Ramos (cell line): ENCODE results near the gene INSR.
"Not testable (repeated sequence)": the region's sequence is repeated elsewhere in the genome, so short reads cannot be mapped to it uniquely, and the experiment has no call there.

Source experiments
- in situ Hi-C: fragments of 300-500 bp; cut with MboI; formaldehyde crosslinking; loops from one replicate; pipeline ENCODE4 v1.14.3; 2022; ENCODE audit warnings: low sequenced_read_pairs; ENCODE audit not compliant: unreplicated experiment

Gene INSR

DNA sequence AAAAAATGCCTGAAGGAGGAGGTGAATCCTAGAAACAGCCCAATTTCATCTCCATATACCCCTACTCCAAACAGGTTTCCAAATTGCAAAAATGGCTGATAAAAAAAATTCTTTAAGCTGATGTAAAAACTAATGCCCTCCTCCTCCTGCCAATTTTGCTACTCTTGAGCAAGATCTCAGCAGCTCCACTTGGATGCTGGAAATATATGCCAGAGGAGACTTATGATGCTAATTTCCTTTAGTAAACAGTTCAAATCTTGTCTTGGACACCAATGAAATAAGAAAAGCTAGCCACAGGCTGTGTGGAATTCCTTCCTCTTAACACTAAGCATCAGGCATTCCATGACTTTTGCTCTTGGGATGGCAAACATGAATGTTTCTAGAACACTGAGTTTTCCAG lies 67.5 kb downstream of the INSR start:
- in situ Hi-C loops = no loop called here

DNA sequence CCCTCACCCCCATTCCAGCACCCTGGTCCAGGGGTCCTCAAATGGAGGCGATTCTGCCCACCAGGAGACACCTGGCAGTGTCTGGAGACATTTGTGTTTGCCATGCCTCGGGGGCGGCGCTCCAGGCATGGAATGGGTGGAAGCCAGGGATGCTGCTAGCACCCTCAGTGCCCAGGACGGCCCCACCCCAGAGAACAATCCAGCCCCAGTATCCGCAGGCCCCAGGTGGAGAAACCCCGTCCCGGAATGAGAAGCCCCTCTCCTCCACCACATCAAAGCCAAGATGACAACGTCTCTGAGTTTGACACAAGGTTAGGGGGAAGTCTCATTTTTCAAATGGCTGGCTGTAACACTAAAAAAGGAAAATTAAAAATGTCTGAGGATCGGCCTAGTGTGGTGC lies 68.5 kb downstream of the INSR start:
- in situ Hi-C loops = no loop called here

DNA sequence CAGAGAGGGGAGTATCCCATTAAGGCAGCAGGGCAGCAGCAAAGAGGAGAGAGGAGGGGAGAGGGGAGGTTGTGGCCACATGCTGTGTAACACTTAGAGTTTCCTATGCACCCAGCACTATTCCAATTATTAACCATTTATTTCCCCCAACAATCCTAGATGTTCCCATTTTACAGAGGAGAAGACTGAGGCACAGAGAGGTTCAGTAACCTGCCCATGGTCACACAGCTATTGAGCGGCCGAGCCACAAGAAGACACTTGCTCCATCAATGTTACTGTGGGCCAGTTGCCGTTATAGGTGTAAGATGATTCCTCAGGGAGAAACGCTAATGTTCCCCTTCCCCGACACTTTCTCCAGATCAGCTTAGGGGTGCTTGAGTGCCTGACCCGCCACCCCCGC lies 69.2 kb downstream of the INSR start:
- in situ Hi-C loops = no loop called here

DNA sequence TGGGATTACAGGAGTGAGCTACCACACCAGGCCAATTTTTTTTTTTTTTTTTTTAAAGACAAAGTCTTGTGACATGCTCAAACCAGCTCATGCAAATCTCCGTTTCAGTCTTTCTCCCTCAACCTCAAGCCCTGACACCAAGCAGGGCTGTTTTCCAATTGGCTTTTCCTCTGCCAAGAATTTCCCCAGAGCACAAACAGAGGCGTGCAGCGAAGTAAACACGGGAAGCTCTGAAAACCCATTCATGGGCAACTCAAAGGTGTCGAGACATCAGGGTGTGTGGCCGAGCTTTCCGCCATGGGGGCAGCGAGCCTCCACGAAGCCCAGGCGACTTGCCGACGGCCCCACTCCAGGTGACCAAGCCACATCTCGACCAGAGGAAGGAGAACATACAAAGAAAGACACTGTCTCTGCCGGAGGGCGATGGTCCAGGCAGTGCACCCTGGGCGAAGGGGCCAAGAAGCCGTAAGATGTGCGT lies 70.0 kb downstream of the INSR start:
- in situ Hi-C loops = no loop called here

DNA sequence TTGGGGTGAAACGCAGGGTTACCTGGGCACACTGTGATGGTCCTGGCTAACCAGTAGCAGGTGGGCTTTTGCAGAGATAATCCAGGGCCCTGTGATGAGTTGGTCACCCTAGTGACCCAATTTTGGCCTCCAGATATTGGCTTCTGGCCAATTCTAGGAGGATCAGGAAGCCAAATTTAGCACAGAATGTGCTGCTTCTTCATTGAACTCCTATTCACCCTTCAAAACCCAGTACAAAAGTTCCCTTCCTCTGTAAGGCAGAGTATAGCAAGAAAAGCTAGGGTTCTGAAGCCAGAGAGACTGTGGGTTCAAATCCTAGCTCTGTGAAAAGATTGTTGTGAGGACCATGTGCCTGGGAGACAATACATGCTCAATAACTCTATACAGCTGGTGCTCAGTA lies 70.8 kb downstream of the INSR start:
- in situ Hi-C loops = no loop called here

DNA sequence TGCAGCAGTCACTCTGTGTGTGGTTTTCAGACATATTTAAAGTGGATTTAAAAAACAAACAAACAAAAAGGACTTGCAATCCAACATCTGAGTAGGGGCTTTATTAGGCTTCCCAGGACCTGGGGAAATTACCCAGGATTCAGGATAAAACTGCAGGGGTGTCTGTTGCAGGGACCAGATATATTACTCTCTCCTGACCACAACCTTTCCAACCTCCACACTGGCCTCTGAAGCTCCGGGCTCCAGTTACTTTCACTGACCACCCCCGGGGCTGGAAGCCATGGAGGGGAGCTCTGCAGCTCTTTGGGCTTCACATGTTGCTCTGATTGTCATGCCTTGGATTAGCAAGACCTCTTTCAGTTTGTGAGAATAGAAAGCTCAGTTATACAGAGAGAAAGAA lies 75.2 kb downstream of the INSR start:
- in situ Hi-C loops = no loop called here

DNA sequence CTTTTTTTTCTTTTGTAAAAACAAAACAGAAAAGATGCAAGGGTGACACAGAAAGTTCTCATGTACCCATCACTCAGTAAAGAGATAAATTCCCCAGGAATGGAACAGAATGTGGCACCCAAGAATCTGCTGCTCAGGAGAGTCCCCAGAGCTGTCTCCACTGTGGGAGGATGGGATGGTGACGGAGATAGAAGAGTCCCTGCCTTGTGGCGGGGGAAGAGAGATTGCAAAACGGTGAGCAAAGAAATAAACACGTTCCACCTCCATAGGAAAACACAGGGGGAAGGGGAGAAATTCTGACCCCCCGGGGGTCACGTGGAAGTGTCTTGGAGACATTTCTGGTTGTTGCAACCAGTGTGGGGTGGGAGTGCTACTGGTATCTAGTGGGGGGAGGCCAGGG lies 76.4 kb downstream of the INSR start:
- in situ Hi-C loops = no loop called here

DNA sequence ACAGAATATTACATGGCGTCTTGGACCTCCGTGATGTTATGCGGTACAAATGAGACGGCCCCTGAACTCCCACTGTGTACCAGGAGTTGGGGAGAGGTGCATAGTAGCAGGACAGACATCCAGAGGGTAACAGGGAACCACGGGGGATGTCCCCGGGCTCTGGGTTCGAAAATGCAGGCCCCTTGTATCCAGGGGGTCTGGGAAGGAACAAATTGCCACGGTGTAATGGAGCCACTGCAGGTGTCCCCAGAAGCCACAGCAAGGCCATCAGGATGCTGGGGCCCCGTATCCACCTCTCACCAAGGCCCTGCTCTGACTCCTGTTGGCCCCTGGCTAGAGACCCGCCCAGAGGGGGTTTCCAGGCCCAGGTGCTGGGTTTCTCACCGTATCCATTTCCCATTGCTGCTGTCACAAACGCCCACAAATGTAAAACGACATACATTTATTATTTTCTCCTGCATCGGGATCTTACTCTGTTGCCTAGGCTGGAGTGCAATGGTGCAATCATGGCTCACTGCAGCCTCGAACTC lies 77.8 kb downstream of the INSR start:
- in situ Hi-C loops = no loop called here

DNA sequence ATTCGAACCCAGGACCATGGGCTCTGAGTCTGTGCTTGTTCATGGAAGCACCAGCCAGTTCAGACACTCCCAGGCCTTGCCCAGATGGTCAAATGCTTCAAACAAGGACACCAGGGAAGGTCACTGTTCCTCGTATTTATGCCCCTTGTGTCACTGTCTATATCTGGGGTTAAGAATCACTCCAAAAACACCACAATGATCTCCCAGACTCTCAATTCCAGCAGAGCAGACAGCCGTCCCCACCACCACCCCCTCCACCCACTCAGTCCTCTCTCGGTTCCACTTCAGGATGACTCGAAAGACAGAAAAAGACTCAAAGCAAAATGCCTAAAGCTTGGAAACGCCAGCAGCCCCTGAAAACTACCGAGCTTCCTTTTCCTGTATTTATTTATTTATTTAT lies 79.0 kb downstream of the INSR start:
- in situ Hi-C loops = no loop called here

DNA sequence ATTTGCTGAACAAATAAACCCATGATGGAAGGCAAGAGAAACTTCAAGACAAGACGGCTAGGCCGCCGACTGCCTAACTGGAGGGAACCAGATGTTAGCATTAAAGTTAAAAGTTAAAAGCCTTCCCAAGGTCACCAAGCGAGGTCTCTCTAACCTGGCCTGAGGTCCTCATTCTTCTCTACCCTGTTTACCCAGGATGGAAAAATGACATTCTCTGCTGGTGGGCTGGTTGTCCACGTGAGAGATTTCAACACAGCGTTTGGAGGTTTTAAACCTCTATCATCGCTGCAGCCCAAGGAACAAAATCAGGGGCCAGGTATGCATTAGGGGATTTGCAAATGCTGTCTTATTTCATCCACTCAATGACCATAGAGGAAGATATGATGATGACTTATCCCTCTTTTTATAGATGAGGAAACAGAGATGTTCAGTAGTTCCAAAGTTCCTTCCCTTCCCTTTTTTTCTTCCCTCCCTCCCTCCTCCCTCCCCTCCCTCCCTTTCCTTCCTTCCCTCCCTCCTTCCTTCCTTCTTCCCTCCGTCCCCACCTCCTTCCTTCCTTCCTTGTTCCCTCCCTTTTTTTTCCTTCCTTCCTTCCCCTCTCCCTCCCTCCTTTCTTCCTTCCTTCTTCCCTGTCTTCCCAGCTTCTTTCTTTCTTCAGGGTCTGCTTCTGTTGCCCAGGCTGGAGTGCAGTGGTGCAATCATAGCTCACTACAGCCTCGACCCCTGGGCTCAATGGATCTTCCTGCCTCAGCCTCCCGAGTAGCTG lies 79.7 kb downstream of the INSR start:
- in situ Hi-C loops = no loop called here

DNA sequence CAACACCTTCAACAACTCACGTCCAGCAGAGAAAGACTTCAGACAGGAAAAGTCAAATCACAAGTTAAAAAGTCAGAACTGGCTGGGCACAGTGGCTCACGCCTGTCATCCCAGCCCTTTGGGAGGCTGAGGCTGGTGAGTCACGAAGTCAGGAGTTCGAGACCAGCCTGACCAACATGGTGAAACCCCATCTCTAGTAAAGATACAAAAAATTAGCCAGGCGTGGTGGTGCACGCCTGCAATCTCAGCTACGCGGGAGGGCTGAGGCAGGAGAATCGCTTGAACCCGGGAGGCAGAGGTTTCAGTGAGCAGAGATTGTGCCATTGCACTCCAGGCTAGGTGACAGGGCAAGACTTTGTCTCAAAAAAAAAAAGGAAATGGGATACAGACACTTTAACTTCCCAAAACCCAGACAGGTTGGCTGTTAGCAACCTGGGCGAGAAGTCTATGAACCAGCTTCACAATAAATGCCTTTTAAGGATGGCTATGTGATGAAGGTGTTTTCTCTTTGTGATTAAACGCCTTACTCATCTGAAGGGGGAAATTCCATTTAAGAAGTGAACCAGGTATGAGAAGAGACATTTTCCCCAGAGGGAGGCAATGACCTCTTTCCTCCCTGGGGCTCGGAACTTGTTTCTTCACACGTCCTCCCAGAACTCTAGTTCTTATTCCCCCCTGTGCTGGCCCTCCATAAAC lies 80.4 kb downstream of the INSR start:
- in situ Hi-C loops = no loop called here

DNA sequence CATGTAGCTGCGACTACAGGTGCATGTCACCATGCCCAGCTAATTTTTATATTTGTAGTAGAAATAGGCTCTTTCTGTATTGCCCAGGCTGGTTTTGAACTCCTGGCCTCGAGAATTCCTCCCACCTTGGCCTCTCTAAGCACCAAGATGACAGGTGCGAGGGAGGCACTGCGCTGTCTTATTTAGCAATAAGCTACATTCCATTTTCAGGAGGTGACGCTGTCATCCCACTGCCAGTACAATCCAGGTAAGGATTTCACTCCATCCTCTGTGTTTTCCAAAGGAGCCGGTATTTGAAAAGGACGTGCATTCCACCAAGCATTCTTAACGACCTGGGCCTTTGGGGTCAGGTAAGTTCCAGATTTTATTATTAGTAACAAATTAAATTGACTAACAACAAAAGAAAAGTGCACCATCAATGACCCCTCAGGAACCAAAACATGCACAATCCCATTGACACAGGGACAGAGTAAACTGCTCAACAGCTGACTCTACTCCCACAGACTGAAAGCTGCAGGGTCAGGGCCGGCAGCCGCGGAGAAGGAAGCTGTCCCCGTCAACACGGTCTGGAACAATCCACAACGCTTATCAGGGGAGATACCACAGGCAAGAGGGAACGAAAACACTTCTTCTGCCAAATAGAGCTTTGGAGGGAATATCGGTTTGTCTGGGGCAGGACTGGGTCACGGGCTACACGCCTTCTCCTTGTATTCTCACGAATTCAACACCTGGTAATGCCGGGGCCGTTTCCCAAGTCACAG lies 82.8 kb downstream of the INSR start:
- in situ Hi-C loops = no loop called here

DNA sequence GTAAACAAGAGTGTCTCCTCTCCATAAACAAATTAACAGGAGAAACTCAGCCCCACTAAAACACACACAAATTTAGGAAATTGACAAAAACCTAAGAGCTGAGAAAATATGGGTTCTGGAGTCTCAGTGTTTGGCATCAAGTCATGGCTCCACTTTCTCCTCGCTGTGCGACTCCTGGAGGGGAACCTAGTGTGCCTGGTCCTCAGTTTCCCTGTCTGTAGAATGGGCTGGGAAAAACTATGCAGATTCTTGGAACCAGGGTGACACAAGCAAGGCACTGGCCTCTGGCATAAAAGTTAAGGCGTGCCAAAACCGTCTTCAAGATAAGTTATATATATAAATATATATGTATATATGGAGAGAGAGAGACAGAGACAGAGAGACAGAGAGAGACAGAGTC lies 83.9 kb downstream of the INSR start:
- in situ Hi-C loops = no loop called here

DNA sequence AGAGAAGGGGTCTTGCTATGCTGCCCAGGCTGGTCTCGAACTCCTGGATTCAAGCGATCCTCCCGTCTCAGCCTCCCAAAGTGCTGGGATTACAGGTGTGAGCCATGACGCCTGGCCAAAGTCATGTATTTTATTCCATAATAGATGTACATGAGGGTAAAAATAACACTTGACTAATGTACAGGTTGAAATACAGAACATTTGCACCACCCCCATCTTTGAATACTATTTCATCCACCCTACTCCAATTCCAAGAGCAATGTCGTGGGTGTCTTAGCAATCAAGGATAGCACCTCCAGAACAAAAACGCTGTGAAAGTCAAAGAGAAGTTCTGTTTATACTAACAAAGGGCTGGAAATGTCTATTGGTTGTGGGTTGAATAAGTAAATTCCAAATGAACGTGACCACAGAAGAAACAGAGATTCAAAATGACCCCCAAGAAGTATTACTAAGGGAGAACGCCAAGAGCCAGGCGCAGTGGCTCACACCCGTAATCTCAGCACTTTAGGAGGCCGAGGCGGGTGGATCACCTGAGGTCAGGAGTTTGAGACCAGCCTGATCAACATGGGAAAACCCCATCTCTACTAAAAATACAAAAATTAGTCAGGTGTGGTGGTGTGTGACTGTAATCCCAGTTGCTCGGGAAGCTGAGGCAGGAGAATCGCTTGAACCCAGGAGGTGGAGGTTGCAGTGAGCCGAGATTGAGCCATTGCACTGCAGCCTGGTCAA lies 84.5 kb downstream of the INSR start:
- in situ Hi-C loops = not testable (repeated sequence)

DNA sequence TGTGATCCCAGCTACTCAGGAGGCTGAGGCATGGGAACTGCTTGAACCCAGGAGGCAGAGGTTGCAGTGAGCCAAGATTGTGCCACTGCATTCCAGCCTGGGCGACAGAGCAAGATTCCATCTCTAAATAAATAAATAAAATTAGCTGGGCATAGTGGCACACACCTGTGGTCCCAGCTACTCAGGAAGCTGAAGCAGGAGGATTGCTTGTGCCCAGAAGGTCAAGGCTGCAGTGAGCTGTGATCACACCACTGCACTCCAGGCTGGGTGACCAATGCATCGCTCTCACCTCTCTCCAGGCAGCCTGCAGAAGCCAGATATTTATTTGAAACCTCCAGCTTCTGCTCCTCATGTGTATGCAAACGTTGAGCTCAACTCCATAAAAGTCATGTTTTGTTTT lies 85.2 kb downstream of the INSR start:
- in situ Hi-C loops = not testable (repeated sequence)

DNA sequence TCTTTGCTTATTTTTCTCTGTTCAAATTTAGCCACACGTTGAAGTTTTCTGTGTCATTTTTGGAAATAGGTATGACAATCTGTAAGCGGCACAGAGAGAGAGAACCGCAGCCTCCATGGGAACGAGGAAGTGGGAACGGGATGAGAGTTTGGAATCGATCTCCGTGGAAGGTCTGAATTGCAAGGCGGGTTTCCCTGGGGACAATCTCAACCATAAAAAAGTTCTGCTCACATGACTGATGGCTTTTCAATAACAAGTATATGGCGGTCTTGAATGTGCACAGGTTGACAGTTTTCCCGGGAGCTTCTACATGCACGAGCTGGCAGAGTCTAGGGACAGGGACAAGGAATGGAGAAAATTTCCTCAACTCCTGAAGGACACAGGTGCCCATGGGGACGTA lies 90.9 kb downstream of the INSR start:
- in situ Hi-C loops = no loop called here

DNA sequence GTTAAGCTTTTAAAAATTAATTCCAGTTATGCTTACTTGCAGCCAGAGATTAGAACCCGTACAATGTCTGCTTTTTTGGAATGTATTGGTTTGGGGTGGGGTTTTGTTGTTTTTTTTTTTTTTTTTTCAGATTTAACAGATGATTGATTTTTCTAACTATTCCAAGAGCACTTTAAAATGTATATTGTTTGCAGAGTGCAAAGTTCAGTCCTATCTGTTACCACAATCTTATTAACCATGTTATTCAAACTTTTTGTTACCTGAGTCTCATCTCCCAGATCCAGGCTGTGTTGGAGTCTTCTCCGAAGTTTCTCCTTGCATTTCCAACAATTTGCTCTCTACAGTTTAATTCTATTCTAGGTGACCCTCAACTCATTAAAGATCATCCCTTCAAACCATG lies 91.3 kb downstream of the INSR start:
- in situ Hi-C loops = no loop called here

DNA sequence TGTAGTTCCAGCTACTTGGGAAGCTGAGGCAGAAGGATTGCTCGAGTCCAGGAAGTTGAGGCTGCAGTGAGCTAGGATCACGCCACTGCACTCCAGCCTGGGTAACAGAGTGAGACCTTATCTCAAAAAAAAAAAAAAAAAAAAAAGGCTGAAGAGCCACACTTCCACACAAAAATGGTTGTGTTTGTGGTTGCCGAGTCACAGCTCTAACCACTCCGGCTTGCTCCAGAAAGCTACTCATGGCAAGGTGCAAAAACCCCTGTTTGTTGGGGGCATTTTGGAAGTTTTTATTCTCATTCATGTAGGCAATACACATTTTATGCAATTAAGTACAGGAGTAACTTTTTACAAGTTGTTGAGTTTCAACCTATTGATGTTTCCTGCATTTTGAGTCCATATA lies 93.5 kb downstream of the INSR start:
- in situ Hi-C loops = no loop called here

DNA sequence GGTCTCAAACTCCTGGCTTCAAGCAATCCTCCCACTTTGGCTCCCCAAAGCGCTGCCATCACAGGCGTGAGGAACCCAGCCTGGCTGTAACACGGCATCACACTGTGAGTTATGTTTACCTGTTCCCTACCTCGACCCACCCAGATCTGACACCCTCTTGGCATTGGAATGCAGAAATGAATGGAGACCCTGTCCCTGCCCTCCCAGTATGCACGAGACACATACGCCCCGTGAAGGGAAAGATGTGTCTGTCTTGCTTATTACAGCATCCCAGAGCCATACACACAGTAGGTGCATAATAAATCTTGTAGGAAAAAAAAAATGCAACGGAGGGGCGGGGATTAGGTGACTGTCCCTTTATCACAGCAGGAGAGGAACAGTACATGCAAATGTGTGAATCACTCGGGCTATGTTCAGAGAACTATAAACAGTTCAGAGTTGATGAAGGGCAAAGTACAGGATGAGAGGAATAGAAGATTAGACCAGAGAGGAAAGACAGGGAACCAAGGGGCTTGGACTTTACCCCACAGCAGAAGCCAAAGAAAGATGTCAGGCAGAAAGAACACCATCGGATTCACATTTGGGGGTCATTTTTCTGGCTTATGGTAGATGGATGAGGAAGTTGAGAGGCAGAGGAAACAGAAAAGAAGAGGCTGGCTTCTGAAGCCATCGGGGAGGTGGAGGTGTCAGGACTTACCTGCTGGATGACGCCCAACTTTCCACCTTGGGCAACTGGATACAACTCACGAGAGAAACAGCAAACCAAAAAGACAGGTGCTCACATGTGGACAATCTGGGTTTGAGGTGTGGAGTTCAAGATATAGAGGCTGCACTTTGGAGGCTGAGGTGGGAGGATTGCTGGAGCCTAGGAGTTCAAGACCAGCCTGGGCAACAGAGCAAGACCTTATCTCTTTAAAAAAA lies 94.3 kb downstream of the INSR start:
- in situ Hi-C loops = loop anchor here (5.0 kb wide), 1 partner anchor 92 kb away; the partner anchor contains the start of gene INSR
